Breast epithelium (tissue), 4 donors: ENCODE data around the gene HACD2. TPM values are rescaled to one million over a fixed set of nuclear protein-coding genes. Genes with fewer than 3 reads are reported as not detected.
A peak's percentile ranks its signal among the peaks of the same experiment; 100 is the strongest.

Experiments
- DNase-seq, 2 donors: peaks; one replicate each; pipeline ENCODE4 v3.0.0-alpha.2; 2019; ENCODE audit warnings: low spot score in 2 of 2
- H3K27ac ChIP-seq, 2 donors: fragments of 200-600 bp; sonication (generic) in 1 of 2; one replicate each; pipeline ENCODE4 v1.5.1; 2016 to 2019; ENCODE audit warnings: mild to moderate bottlenecking in 1 of 2
- H3K27me3 ChIP-seq, 2 donors: fragments of 200-600 bp; sonication (generic) in 1 of 2; one replicate each; pipeline versions ENCODE4 v1.5.1 to v1.6.0; 2017 to 2019; ENCODE audit warnings: control low read depth in 1 of 2, mild to moderate bottlenecking in 1 of 2
- H3K36me3 ChIP-seq: fragments of 200-600 bp; one replicate; pipeline ENCODE4 v1.5.1; 2019
- H3K4me1 ChIP-seq, 2 donors: fragments of 200-600 bp; sonication (generic); one replicate each; pipeline ENCODE4 v1.5.1; 2016 to 2019; ENCODE audit warnings: control low read depth in 1 of 2
- H3K4me3 ChIP-seq, 3 donors: fragments of 200-600 bp; sonication (generic); 1 replicate in 2 of 3; 2 replicates in 1 of 3; pipeline ENCODE4 v1.5.1; 2016 to 2019; ENCODE audit warnings: mild to moderate bottlenecking in 3 of 3, moderate library complexity in 2 of 3
- H3K9me3 ChIP-seq, 2 donors: fragments of 200-600 bp; sonication (generic) in 1 of 2; one replicate each; pipeline ENCODE4 v1.5.1; 2016 to 2019; ENCODE audit warnings: control low read depth in 1 of 2
- CTCF ChIP-seq, 3 donors: fragments of 450-650 bp; IDR thresholded peaks; one replicate each; pipeline ENCODE4 v1.5.1; 2016 to 2017; ENCODE audit warnings: antibody characterized with exemption in 3 of 3, mild to moderate bottlenecking in 3 of 3, moderate library complexity in 3 of 3
- POLR2A ChIP-seq: fragments of 450-650 bp; IDR thresholded peaks from one replicate; pipeline ENCODE4 v1.6.1; 2016; ENCODE audit warnings: antibody characterized with exemption, mild to moderate bottlenecking, moderate library complexity
- POLR2AphosphoS5 ChIP-seq, 3 donors: sonication (generic); formaldehyde crosslinking; IDR thresholded peaks; one replicate each; pipeline ENCODE4 v1.6.1; 2017; ENCODE audit warnings: antibody characterized with exemption in 3 of 3
- intact Hi-C: fragments of 100-400 bp; cut with DNase I; formaldehyde crosslinking; loops from one replicate; pipeline ENCODE4 v1.15.1; 2023; ENCODE audit warnings: low total_unique reads
- total RNA-seq, 3 donors: library from RNA; depleted of rRNA; stranded (reverse); fragments of >200 nt; gene quantifications; one replicate each; pipeline ENCODE4 v1.1.0, GENCODE V29; 2016

HACD2 gene
- total RNA-seq, 3 donors from 2014 or later = 29.5 to 61.0 (median 55.9) TPM

- Histone ChIP-seq H3K4me1 (no peaks in the 10 kb centered on the region), H3K4me3 (no peak overlapping the region), H3K9me3 (no peaks in the 10 kb centered on the region), H3K27ac (no peak overlapping the region), H3K36me3 (no peaks in the 10 kb centered on the region), H3K27me3 (no peaks in the 10 kb centered on the region)
- no peak for TF ChIP-seq POLR2AphosphoS5 (IDR thresholded peaks at IDR 0.05)
- no peak for TF ChIP-seq CTCF (IDR thresholded peaks at IDR 0.05)
- TF ChIP-seq POLR2A = no peak
- DNase-seq = no peak
- intact Hi-C loops = no loop called here
Observed at GRCh38 chr3:123457841-123458240, 127.0 kb downstream of the HACD2 start.

DNA sequence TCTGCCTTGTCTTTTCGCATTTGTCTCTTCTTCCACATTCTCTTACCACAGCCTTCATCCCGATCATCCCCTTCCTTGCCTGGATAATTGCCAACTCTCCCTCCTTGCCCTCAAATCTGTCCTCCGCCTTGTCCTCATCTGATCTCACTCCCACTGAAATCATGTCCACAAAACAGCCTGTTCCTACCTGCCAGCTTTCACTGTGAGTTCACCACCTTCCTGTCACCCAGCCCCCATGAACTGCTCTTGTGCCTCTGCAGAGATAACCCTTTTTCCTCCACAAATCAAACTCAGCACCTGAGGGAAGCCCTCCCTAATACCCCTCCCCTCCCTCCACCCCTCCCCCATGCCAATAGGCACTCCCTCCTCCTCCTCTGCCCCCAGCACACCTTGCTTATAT is 131.2 kb downstream of the HACD2 start:
- intact Hi-C loops = no loop called here
- TF ChIP-seq POLR2A (no peak), POLR2AphosphoS5 (IDR thresholded peaks at IDR 0.05) (no peak), CTCF (IDR thresholded peaks at IDR 0.05) (no peak)
- H3K36me3 ChIP-seq = no peaks in the 10 kb centered on the region

GRCh38 chr3:123451186-123451585 is 133.7 kb downstream of the HACD2 start:
- intact Hi-C loops = no loop called here
- Histone ChIP-seq H3K36me3 (no peaks in the 10 kb centered on the region), H3K27me3 (peaks cover 0 to 4% of the 10 kb centered on the region in 2 donors), H3K27ac (no peak overlapping the region), H3K9me3 (no peaks in the 10 kb centered on the region), H3K4me3 (no peak overlapping the region), H3K4me1 (no peaks in the 10 kb centered on the region)
- TF ChIP-seq CTCF (IDR thresholded peaks at IDR 0.05) (no peak), POLR2A (no peak), POLR2AphosphoS5 (IDR thresholded peaks at IDR 0.05) (no peak)
- DNase-seq = no peak

More for the DNA sequence above, 131.2 kb downstream of the HACD2 start:
- Histone ChIP-seq H3K27ac (no peak overlapping the region), H3K9me3 (no peaks in the 10 kb centered on the region), H3K4me3 (no peak overlapping the region), H3K27me3 (no peaks in the 10 kb centered on the region), H3K4me1 (no peaks in the 10 kb centered on the region)
- DNase-seq = no peak

GRCh38 chr3:123449997-123450604 is 134.8 kb downstream of the HACD2 start:
- no peaks in the 10 kb centered on the region for H3K36me3 ChIP-seq
- intact Hi-C loops = no loop called here
- DNase-seq = no peak
- H3K9me3 ChIP-seq = no peaks in the 10 kb centered on the region
- H3K27me3 ChIP-seq = peaks cover 0 to 4% of the 10 kb centered on the region in 2 donors
- H3K27ac ChIP-seq = peak overlapping the region; percentile 62 to 71
- TF ChIP-seq CTCF (IDR thresholded peaks at IDR 0.05) = no peak
- TF ChIP-seq POLR2AphosphoS5 (IDR thresholded peaks at IDR 0.05) = no peak
- no peak for TF ChIP-seq POLR2A
- no peaks in the 10 kb centered on the region for H3K4me1 ChIP-seq
- peak overlapping the region; percentile 55 to 78 (median 68) for H3K4me3 ChIP-seq

DNA sequence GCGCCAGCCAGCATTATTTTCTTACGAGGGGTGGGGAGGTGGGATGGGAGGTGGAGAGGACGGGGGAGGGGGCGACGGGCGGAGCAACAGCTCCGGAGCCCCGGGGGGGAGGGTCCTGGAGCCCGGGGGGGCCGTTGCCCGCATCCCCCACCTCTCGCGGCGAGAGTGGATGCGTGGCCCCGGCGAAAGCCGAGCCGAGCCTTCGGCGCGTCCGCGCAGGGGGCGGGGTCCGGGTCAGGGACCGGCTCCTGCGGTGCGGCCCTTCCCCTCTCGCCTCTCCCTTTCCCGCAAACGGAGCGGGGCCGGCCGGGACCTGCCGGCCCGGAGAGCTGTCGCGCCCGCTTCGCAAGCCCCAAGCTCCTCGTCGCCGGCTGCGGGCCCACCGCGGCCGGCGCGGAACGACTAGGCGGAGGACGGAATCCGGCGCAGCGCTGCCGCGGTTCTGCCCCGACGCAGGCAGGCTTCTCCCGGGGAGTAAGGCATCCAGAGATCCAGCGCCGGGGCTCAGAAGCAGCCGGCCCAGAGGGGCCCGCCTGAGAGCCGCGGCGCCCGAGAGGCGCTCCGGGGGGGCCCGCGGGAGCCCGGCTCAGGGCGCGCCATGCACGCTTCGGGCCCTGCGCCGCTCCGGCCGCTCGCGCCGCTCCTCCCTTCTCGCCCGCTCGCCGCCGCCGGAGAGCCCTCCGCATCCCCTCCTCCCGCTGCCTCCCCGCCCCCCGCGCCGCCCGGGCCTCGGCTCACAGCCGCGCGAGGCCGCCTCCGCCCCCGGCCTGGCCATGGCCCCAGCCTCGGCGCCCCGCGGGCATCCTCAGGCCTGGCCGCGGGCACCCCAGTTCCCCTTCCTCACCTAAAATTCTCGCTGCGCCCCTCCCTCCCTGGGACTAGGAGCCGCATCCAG is 135.5 kb downstream of the HACD2 start:
- DNase-seq = no peak
- intact Hi-C loops = no loop called here
- no peaks in the 10 kb centered on the region for H3K36me3 ChIP-seq
- H3K27me3 ChIP-seq = peaks cover 0 to 4% of the 10 kb centered on the region in 2 donors
- no peaks in the 10 kb centered on the region for H3K9me3 ChIP-seq
- no peaks in the 10 kb centered on the region for H3K4me1 ChIP-seq
- TF ChIP-seq CTCF (IDR thresholded peaks at IDR 0.05) (no peak), POLR2AphosphoS5 (IDR thresholded peaks at IDR 0.05) (no peak), POLR2A (no peak)
- H3K4me3 ChIP-seq = peak overlapping the region; percentile 55 to 78 (median 68)
- peak overlapping the region; percentile 62 to 71 for H3K27ac ChIP-seq
